Bronchial epithelial cell (primary cell): ENCODE results near the gene WRAP73. TPM values are rescaled to one million over a fixed set of nuclear protein-coding genes. Genes with fewer than 3 reads are reported as not detected.

Experiments
- DNase-seq: peaks from one replicate; pipeline ENCODE4 v3.0.0-alpha.2; 2010; ENCODE audit warnings: low read depth
- FAIRE-seq: peaks from 2 replicates; lab custom pipeline; 2011; peaks lifted over from hg19 to GRCh38; lab: Jason Lieb, UNC
- H3K27me3 ChIP-seq: 2 replicates; pipeline ENCODE4 v1.5.1; 2011; ENCODE audit warnings: low read length; ENCODE audit not compliant: control insufficient read depth, insufficient read depth
- H3K36me3 ChIP-seq: 2 replicates; pipeline ENCODE4 v1.5.1; 2011; ENCODE audit warnings: low read length; ENCODE audit not compliant: control insufficient read depth, insufficient read depth
- H3K4me3 ChIP-seq: 2 replicates; pipeline ENCODE4 v1.5.1; 2011; ENCODE audit warnings: mild to moderate bottlenecking, low read depth, low read length, control low read depth
- CTCF ChIP-seq: IDR thresholded peaks from 2 replicates; pipeline ENCODE4 v1.5.1; 2011; ENCODE audit warnings: mild to moderate bottlenecking, moderate library complexity, low read length, control low read depth, inconsistent platforms; ENCODE audit not compliant: insufficient read depth, severe bottlenecking
- total RNA-seq: library from RNA; depleted of rRNA; stranded (reverse); fragments of >200 nt; gene quantifications from 2 replicates; pipeline ENCODE4 v1.2.1, GENCODE V29; 2014

WRAP73 gene
- total RNA-seq, 1 donor from 2014 or later: 21.3 TPM

DNA sequence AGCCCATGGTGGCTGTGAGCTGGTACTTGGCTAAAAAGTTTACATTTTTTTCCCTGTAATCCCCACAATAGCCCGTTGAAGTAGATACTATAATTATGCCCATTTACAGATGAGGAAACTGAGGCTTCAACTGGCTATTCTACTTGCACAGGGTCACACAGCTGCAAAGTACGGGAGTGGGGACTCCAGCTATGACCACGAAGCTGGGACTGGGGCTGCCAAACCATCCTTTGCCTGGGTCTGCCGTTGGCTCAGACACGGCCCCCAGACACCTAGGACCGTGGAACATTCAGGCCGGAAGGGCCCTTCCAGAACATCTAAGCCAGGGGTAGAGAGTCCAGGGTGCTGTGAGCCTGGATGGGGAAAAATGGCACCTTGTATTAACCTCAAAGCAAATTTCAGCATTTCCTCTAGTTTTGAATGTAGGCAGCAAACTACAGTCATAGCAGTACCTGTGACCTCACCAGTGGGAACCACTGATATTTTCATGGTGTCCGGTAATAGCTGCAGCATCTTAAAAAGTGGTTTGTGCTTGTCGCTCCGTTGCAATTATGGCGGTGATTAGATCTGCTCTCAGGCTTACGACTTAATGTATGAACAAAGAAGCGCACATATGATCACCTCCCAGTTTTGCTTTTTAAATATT, 6.7 kb upstream of the WRAP73 start:
- peaks cover 10% of the 10 kb centered on the region for H3K27me3 ChIP-seq
- no peak for TF ChIP-seq CTCF
- FAIRE-seq: no peak

GRCh38 chr1:3654549-3655281, 4.8 kb upstream of the WRAP73 start:
- no peak for DNase-seq
- no peak for TF ChIP-seq CTCF
- Histone ChIP-seq H3K4me3 (no peak overlapping the region), H3K36me3 (no peaks in the 10 kb centered on the region), H3K27me3 (peaks cover 22% of the 10 kb centered on the region)
- no peak for FAIRE-seq

More for the DNA sequence above, 6.7 kb upstream of the WRAP73 start:
- Histone ChIP-seq H3K36me3 (no peaks in the 10 kb centered on the region), H3K4me3 (no peak overlapping the region)
- DNase-seq: no peak

- H3K36me3 ChIP-seq: no peaks in the 10 kb centered on the region
- TF ChIP-seq CTCF: no peak
- H3K4me3 ChIP-seq: no peak overlapping the region
- peaks cover 22% of the 10 kb centered on the region for H3K27me3 ChIP-seq
- DNase-seq (no peak), FAIRE-seq (no peak)
Observed at GRCh38 chr1:3653286-3653618, 3.3 kb upstream of the WRAP73 start.

DNA sequence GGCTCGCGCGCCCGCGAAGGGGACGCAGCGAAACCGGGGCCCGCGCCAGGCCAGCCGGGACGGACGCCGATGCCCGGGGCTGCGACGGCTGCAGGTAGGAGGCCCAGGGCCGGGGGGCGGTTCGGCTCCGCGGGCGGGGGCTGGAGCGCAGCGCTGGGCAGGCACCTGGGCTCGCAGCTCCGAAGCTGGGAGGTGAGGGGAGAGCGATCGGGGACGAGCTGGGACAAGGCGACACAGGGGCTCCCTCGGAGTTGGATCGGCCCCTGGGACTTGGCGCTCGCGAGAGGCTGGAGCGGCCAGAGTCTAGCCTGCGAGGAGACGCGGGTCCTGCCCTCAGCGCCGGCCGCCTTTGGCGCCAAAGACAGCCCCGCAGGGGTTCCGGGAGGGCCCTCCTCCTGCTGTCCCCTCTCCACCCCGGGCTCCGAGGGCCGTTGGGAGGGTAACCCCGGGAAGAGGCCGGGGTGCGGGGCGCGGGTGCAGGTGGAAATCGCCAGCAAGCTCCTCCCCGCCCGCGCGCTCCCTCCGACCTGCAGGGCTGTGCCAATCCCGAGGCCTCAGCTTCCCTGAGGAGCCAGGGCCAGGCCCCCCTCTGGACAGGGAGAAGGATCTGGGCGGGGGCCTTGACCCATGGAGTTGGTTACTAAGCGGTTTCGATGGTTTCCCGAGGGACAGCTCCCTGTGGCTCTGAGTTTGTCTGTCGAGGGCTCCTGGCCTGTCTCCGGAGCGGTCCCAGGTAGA, 2.8 kb upstream of the WRAP73 start:
- Histone ChIP-seq H3K27me3 (peaks cover 22% of the 10 kb centered on the region), H3K36me3 (no peaks in the 10 kb centered on the region)

GRCh38 chr1:3651930-3652547, 2.1 kb upstream of the WRAP73 start, which contains the start of gene TP73:
Gene TP73 (plus strand): TSS chr1:3652516. CDS start chr1:3682366, 29,850 bp downstream.
- no peak for FAIRE-seq
- Histone ChIP-seq H3K27me3 (peaks cover 22% of the 10 kb centered on the region), H3K36me3 (no peaks in the 10 kb centered on the region), H3K4me3 (no peak within 1 kb of the TSS)
- DNase-seq: no peak
- no peak for TF ChIP-seq CTCF

More for the DNA sequence above, 2.8 kb upstream of the WRAP73 start:
- no peak overlapping the region for H3K4me3 ChIP-seq
- TF ChIP-seq CTCF: no peak
- FAIRE-seq (no peak), DNase-seq (no peak)
